KMS-11 (cell line): Measurements from ENCODE around the gene SMYD5.

Source experiments
- H2AFZ ChIP-seq: fragments of 200-600 bp; sonication (generic); 2 replicates; pipeline ENCODE4 v1.6.1; 2016; ENCODE audit warnings: antibody characterized with exemption, mixed run types, low read depth
- H3K27ac ChIP-seq: fragments of 200-600 bp; sonication (generic); 2 replicates; pipeline ENCODE4 v1.6.1; 2016; ENCODE audit warnings: mild to moderate bottlenecking, mixed run types
- H3K27me3 ChIP-seq: fragments of 200-600 bp; sonication (generic); 2 replicates; pipeline ENCODE4 v1.6.1; 2017; ENCODE audit warnings: mild to moderate bottlenecking, low read depth, mixed run types, moderate library complexity; ENCODE audit not compliant: insufficient read depth
- H3K36me3 ChIP-seq: fragments of 200-600 bp; sonication (generic); 2 replicates; pipeline ENCODE4 v1.6.1; 2017; ENCODE audit warnings: mild to moderate bottlenecking, mixed run types; ENCODE audit not compliant: insufficient read depth
- H3K4me1 ChIP-seq: fragments of 200-600 bp; sonication (generic); 2 replicates; pipeline ENCODE4 v1.6.1; 2016; ENCODE audit warnings: mild to moderate bottlenecking, low read depth, mixed run types; ENCODE audit not compliant: poor library complexity, severe bottlenecking
- H3K4me2 ChIP-seq: fragments of 200-600 bp; sonication (generic); 2 replicates; pipeline ENCODE4 v1.7.0; 2016; ENCODE audit warnings: mild to moderate bottlenecking, mixed run types
- H3K4me3 ChIP-seq: fragments of 200-600 bp; sonication (generic); IDR thresholded peaks from 2 replicates; pipeline ENCODE4 v1.6.1; 2017; ENCODE audit warnings: low read depth, low read length, mixed read lengths; ENCODE audit not compliant: insufficient read depth
- H3K79me2 ChIP-seq: fragments of 200-600 bp; sonication (generic); 2 replicates; pipeline ENCODE4 v1.6.1; 2016; ENCODE audit warnings: low read depth, mixed run types; ENCODE audit not compliant: insufficient read depth
- H3K9ac ChIP-seq: fragments of 200-600 bp; sonication (generic); 2 replicates; pipeline ENCODE4 v1.6.1; 2016; ENCODE audit warnings: mild to moderate bottlenecking, mixed run types
- H4K20me1 ChIP-seq: fragments of 200-600 bp; sonication (generic); 2 replicates; pipeline ENCODE4 v1.6.1; 2016; ENCODE audit warnings: mild to moderate bottlenecking, mixed run types; ENCODE audit not compliant: insufficient read depth
- TF ChIP-seq, protein P1 (sequence below): fragments of 200-600 bp; sonication (generic); conservative IDR thresholded peaks from 2 replicates; pipeline ENCODE4 v1.6.1; 2017; ENCODE audit warnings: low read depth, mild to moderate bottlenecking, antibody characterized with exemption, low read length, moderate library complexity, mixed read lengths

Gene SMYD5

DNA sequence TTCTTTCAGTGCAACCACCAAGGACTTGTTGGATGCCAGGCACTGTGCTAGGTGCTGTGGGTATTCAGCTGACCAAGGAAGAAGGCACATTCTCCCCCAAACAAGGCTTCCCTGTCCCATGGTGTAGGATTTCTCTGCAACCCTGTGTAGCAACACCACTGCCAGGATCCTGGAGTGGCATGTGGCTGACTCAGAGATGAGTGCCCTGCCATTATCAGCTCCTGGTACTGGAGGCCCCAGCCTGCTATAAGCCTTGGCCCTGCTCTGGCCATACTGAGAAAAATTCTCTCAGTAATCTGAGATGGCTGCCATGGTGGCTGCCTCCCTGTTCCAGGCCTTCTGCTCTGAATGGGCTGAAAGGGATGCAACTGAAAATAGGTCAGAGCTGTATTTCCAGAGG lies 4.3 kb downstream of the SMYD5 start:
- H2AFZ ChIP-seq, result no peak overlapping the region
- H3K9ac ChIP-seq, result no peak overlapping the region
- no peaks in the 10 kb centered on the region for H4K20me1 ChIP-seq
- no peak overlapping the region for H3K27ac ChIP-seq
- H3K4me2 ChIP-seq, result no peak overlapping the region
- H3K79me2 ChIP-seq, result peaks cover 35% of the 10 kb centered on the region; the same call in 1 of the 2 replicates
- no peaks in the 10 kb centered on the region for H3K27me3 ChIP-seq
- H3K4me1 ChIP-seq, result peaks cover 17% of the 10 kb centered on the region
- TF ChIP-seq, protein P1, sequence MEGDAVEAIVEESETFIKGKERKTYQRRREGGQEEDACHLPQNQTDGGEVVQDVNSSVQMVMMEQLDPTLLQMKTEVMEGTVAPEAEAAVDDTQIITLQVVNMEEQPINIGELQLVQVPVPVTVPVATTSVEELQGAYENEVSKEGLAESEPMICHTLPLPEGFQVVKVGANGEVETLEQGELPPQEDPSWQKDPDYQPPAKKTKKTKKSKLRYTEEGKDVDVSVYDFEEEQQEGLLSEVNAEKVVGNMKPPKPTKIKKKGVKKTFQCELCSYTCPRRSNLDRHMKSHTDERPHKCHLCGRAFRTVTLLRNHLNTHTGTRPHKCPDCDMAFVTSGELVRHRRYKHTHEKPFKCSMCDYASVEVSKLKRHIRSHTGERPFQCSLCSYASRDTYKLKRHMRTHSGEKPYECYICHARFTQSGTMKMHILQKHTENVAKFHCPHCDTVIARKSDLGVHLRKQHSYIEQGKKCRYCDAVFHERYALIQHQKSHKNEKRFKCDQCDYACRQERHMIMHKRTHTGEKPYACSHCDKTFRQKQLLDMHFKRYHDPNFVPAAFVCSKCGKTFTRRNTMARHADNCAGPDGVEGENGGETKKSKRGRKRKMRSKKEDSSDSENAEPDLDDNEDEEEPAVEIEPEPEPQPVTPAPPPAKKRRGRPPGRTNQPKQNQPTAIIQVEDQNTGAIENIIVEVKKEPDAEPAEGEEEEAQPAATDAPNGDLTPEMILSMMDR, result no peak
- no peak overlapping the region for H3K4me3 ChIP-seq
- H3K36me3 ChIP-seq, result no peaks in the 10 kb centered on the region

DNA sequence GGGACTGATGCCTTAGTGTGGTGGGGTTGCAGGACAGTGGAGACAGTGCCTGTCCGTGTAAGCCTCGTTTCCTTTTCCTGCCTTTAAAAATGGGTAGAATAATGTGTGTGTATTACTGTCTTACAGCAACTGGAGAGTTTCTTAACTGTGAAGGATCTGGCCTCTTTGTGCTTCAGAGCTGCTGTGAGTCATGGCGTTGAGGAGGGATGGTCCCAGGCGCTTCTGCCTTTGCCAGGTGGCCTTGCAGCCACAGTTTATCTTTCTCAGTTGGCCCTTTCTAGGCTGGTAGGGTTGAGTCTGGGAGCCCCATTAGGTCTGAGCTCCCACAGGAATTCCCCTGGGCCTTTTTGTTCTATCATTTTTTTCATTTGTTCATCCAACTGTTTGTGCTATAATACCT lies 9.8 kb downstream of the SMYD5 start:
- H3K9ac ChIP-seq, result no peak overlapping the region
- H3K27ac ChIP-seq, result no peak overlapping the region
- no peaks in the 10 kb centered on the region for H3K27me3 ChIP-seq
- H3K36me3 ChIP-seq, result no peaks in the 10 kb centered on the region
- H4K20me1 ChIP-seq, result no peaks in the 10 kb centered on the region
- H3K4me1 ChIP-seq, result no peaks in the 10 kb centered on the region
- no peak overlapping the region for H2AFZ ChIP-seq
- H3K4me2 ChIP-seq, result no peak overlapping the region
- no peak overlapping the region for H3K4me3 ChIP-seq
- H3K79me2 ChIP-seq, result no peaks in the 10 kb centered on the region
- TF ChIP-seq, protein P1, result no peak

DNA sequence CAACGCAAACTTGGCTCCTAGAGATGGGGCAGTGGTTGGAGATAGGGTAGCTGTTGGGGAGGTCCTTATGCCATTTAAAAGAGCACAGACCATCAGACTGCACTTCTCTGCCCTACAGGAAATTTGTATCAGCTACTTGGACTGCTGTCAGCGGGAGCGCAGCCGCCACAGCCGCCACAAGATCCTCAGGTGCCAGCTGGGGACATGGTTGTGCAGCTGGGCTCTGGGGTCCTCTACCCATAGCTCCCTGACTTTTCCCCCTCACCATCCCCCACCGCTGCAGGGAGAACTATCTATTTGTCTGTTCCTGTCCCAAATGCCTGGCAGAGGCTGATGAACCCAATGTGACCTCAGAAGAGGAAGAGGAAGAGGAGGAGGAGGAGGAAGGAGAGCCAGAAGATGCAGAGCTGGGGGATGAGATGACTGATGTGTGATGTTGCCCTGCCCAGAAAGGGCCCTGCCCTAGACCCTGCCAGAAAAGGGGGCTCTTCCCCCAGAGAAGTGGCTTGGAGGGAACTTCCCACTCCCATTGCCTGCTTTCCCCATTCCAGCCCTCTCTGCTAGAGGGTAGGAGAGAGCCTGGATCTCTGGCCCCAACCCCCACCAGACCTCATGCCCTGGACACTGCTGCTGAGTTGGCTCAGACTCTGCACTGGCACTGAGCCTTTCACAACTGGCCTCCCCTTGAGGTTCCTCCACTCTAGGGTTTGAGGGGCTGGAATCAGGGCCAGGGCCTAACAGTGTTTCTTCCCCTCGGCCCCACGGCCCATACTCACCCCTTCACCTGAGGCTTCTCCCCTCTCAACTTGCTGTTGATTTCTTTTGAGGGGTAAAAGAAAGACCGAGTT lies 11.7 kb downstream of the SMYD5 start:
- Histone ChIP-seq H3K9ac (no peak overlapping the region), H4K20me1 (no peaks in the 10 kb centered on the region), H3K79me2 (no peaks in the 10 kb centered on the region), H3K36me3 (no peaks in the 10 kb centered on the region), H3K4me1 (no peaks in the 10 kb centered on the region), H2AFZ (no peak overlapping the region), H3K4me3 (no peak overlapping the region), H3K27ac (no peak overlapping the region), H3K27me3 (no peaks in the 10 kb centered on the region), H3K4me2 (no peak overlapping the region)
- TF ChIP-seq, protein P1, result no peak

DNA sequence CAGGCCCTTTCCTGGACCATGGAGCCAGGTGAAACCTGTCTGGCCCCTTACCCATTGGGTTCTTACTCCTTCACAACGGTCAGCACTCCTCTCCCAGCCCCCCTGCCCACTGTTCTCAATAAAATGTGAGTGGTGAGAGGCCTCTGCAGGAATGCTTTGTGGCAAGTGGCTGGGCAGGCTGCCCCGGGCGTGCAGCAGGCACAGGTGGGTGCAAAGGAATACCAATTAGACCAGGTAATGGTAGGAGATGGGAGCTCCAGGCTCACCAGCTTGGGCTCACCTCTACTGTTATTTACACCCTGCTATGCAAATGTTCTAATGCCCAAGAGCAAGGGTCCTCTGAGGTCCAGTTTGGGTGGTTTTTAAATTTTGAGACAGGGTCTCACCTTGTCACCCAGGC lies 13.0 kb downstream of the SMYD5 start:
- no peaks in the 10 kb centered on the region for H3K27me3 ChIP-seq
- no peaks in the 10 kb centered on the region for H4K20me1 ChIP-seq
- H3K4me1 ChIP-seq, result no peaks in the 10 kb centered on the region
- no peak overlapping the region for H2AFZ ChIP-seq
- no peaks in the 10 kb centered on the region for H3K79me2 ChIP-seq
- H3K4me2 ChIP-seq, result no peak overlapping the region
- no peak overlapping the region for H3K4me3 ChIP-seq
- TF ChIP-seq, protein P1, result no peak
- no peak overlapping the region for H3K27ac ChIP-seq
- no peak overlapping the region for H3K9ac ChIP-seq
- no peaks in the 10 kb centered on the region for H3K36me3 ChIP-seq
